Sigmoid colon (tissue), 7 donors: ENCODE data around the gene HADH. TPM values are rescaled to one million over a fixed set of nuclear protein-coding genes. Genes with fewer than 3 reads are reported as not detected.

Source experiments
- DNase-seq: peaks from one replicate; pipeline ENCODE4 v3.0.0-alpha.2; 2019
- H3K27ac ChIP-seq, 4 donors: fragments of 200-600 bp; sonication (generic); one replicate each; pipeline ENCODE4 v1.5.1; 2016 to 2019; ENCODE audit warnings: mild to moderate bottlenecking in 1 of 4
- H3K27me3 ChIP-seq, 3 donors: fragments of 200-600 bp; sonication (generic); one replicate each; pipeline ENCODE4 v1.5.1; 2019; ENCODE audit warnings: mild to moderate bottlenecking in 1 of 3
- H3K36me3 ChIP-seq, 4 donors: fragments of 200-600 bp; sonication (generic); one replicate each; pipeline ENCODE4 v1.5.1; 2016 to 2019
- H3K4me1 ChIP-seq, 4 donors: fragments of 200-600 bp; sonication (generic); one replicate each; pipeline ENCODE4 v1.5.1; 2017 to 2019
- H3K4me3 ChIP-seq, 4 donors: fragments of 200-600 bp; sonication (generic); one replicate each; pipeline ENCODE4 v1.5.1; 2017 to 2019; ENCODE audit warnings: mild to moderate bottlenecking in 2 of 4, moderate library complexity in 1 of 4
- H3K9me3 ChIP-seq, 4 donors: fragments of 200-600 bp in 3 of 4; sonication (generic) in 3 of 4; one replicate each; pipeline versions ENCODE4 v1.5.1 to v1.6.1; 2013 to 2019
- CTCF ChIP-seq, 4 experiments: fragments of 450-650 bp in 3 of 4; fragments of 200-600 bp in 1 of 4; IDR thresholded peaks; one replicate each; pipeline ENCODE4 v1.5.1; 2016 to 2019; ENCODE audit warnings: antibody characterized with exemption in 4 of 4, mild to moderate bottlenecking in 3 of 4, moderate library complexity in 2 of 4
- EP300 ChIP-seq, 4 donors: sonication (generic); formaldehyde crosslinking; IDR thresholded peaks; one replicate each; pipeline ENCODE4 v1.6.1; 2017; ENCODE audit warnings: antibody characterized with exemption in 4 of 4
- POLR2A ChIP-seq, 2 donors: fragments of 450-650 bp; IDR thresholded peaks; one replicate each; pipeline ENCODE4 v1.6.1; 2016; ENCODE audit warnings: antibody characterized with exemption in 2 of 2, mild to moderate bottlenecking in 2 of 2, moderate library complexity in 2 of 2
- POLR2AphosphoS5 ChIP-seq, 4 donors: sonication (generic); formaldehyde crosslinking; IDR thresholded peaks; one replicate each; pipeline ENCODE4 v1.6.1; 2017; ENCODE audit warnings: antibody characterized with exemption in 4 of 4
- WGBS, 2 donors: extraction: QIAGEN DNeasy Blood & Tissue Kit; methylation state at CpG; one replicate each; pipeline ENCODE4 v1.1.7; 2013; 5-methylcytosine and 5-hydroxymethylcytosine counted together
- intact Hi-C: fragments of 100-400 bp; cut with DNase I; formaldehyde crosslinking; loops from one replicate; pipeline ENCODE4 v1.15.1; 2023
- polyA plus RNA-seq, 3 donors: library from polyadenylated mRNA; stranded (reverse); fragments of 200-250 nt; gene quantifications; one replicate each; pipeline ENCODE4 v1.2.3, GENCODE V29; 2013
- total RNA-seq, 4 donors: library from RNA; depleted of rRNA; stranded (reverse); fragments of >200 nt; gene quantifications; one replicate each; pipeline ENCODE4 v1.1.0, GENCODE V29; 2016
- donor health status: healthy with polysubstance abuse.
- donor health status: Bipolar disorder and iron deficiency.
- donor health status: healthy.

HADH gene
- total and polyA plus RNA-seq, 7 donors, result 46.6 to 229 (median 99.6) TPM

- no peak for DNase-seq
- Histone ChIP-seq H3K4me1 (peaks cover 0 to 50% (median 45%) of the 10 kb centered on the region in 4 donors), H3K27ac (peak overlapping the region; percentile 82 to 96 (median 93)), H3K27me3 (no peaks in the 10 kb centered on the region), H3K9me3 (no peaks in the 10 kb centered on the region), H3K36me3 (no peaks in the 10 kb centered on the region), H3K4me3 (peak overlapping the region in 1 of 4 donors; percentile 92)
- 21 to 71% methylated on average over 10 of the region's 10 CpGs for WGBS, 2 donors
- TF ChIP-seq POLR2AphosphoS5 (IDR thresholded peaks at IDR 0.05) (no peak), POLR2A (IDR thresholded peaks at IDR 0.05) (no peak), CTCF (IDR thresholded peaks at IDR 0.05) (no peak), EP300 (IDR thresholded peaks at IDR 0.05) (no peak)
- intact Hi-C loops, result loop anchor here (5.0 kb wide), 1 partner anchor 266 kb away; the partner anchor contains the start of gene PAPSS1
These were observed 1.6 kb upstream of the HADH start for GRCh38 chr4:107987916-107988762.

- 19 to 62% methylated on average over 5 of the region's 5 CpGs for WGBS, 2 donors
- no peaks in the 10 kb centered on the region for H3K36me3 ChIP-seq
- no peaks in the 10 kb centered on the region for H3K9me3 ChIP-seq
- no peak for DNase-seq
- H3K4me3 ChIP-seq, result peak overlapping the region in 2 of 4 donors; percentile 63 to 92
- peak overlapping the region; percentile 82 to 96 (median 93) for H3K27ac ChIP-seq
- TF ChIP-seq POLR2A (IDR thresholded peaks at IDR 0.05), result no peak
- H3K4me1 ChIP-seq, result peaks cover 0 to 55% (median 48%) of the 10 kb centered on the region in 4 donors
- H3K27me3 ChIP-seq, result no peaks in the 10 kb centered on the region
- intact Hi-C loops, result loop anchor here (1.0 to 5.0 kb wide), 2 partner anchors 57 to 266 kb away; partner anchors contain the start of genes CYP2U1 and PAPSS1
These were observed 990 bp upstream of the HADH start for GRCh38 chr4:107988763-107989035.

- Histone ChIP-seq H3K36me3 (no peaks in the 10 kb centered on the region), H3K4me3 (peak overlapping the region; percentile 63 to 92 (median 86)), H3K27me3 (no peaks in the 10 kb centered on the region), H3K27ac (peak overlapping the region; percentile 82 to 96 (median 93)), H3K9me3 (no peaks in the 10 kb centered on the region), H3K4me1 (peaks cover 0 to 60% (median 52%) of the 10 kb centered on the region in 4 donors)
- DNase-seq, result no peak
- 2 to 13% methylated on average over 8 of the region's 8 CpGs for WGBS, 2 donors
- intact Hi-C loops, result loop anchor here (1.0 to 5.0 kb wide), 2 partner anchors 58 to 267 kb away; partner anchors contain the start of genes CYP2U1 and PAPSS1
- no peak for TF ChIP-seq POLR2AphosphoS5 (IDR thresholded peaks at IDR 0.05)
- no peak for TF ChIP-seq EP300 (IDR thresholded peaks at IDR 0.05)
- no peak for TF ChIP-seq POLR2A (IDR thresholded peaks at IDR 0.05)
- no peak for TF ChIP-seq CTCF (IDR thresholded peaks at IDR 0.05)
These were observed 540 bp upstream of the HADH start for GRCh38 chr4:107989162-107989536.

- Histone ChIP-seq H3K27ac (peak overlapping the region in 3 of 4 donors; percentile 91 to 96 (median 95)), H3K4me3 (peak overlapping the region in 1 of 4 donors; percentile 92), H3K9me3 (no peaks in the 10 kb centered on the region), H3K4me1 (peaks cover 0 to 74% (median 65%) of the 10 kb centered on the region in 4 donors), H3K36me3 (no peaks in the 10 kb centered on the region), H3K27me3 (no peaks in the 10 kb centered on the region)
- intact Hi-C loops, result loop anchor here (2.0 to 10.0 kb wide), 2 partner anchors 167 to 747 kb away; partner anchors contain the start of gene SGMS2
- 49 to 64% methylated on average over 3 of the region's 3 CpGs for WGBS, 2 donors
- no peak for DNase-seq
- no peak for TF ChIP-seq EP300 (IDR thresholded peaks at IDR 0.05)
- TF ChIP-seq POLR2A (IDR thresholded peaks at IDR 0.05), result no peak
- TF ChIP-seq POLR2AphosphoS5 (IDR thresholded peaks at IDR 0.05), result no peak
- TF ChIP-seq CTCF (IDR thresholded peaks at IDR 0.05), result no peak
These were observed 2.4 kb downstream of the HADH start for GRCh38 chr4:107991945-107992630.

- intact Hi-C loops, result loop anchor here (10.0 kb wide), 1 partner anchor 749 kb away; no protein-coding TSS in a partner anchor
- Histone ChIP-seq H3K4me1 (peaks cover 0 to 72% (median 62%) of the 10 kb centered on the region in 4 donors), H3K27me3 (no peaks in the 10 kb centered on the region), H3K27ac (peak overlapping the region in 3 of 4 donors; percentile 3 to 96 (median 23)), H3K9me3 (no peaks in the 10 kb centered on the region), H3K36me3 (no peaks in the 10 kb centered on the region), H3K4me3 (no peak overlapping the region)
- DNase-seq, result no peak
- WGBS, 2 donors, result 54 to 68% methylated on average over 3 of the region's 3 CpGs
- TF ChIP-seq CTCF (IDR thresholded peaks at IDR 0.05) (no peak), EP300 (IDR thresholded peaks at IDR 0.05) (no peak), POLR2AphosphoS5 (IDR thresholded peaks at IDR 0.05) (no peak)
These were observed 4.3 kb downstream of the HADH start for GRCh38 chr4:107993969-107994368.
